ENCODE data around the gene JPH2.
"Not testable (repeated sequence)": the region's sequence is repeated elsewhere in the genome, so short reads cannot be mapped to it uniquely, and the experiment has no call there.

Gene JPH2

DNA sequence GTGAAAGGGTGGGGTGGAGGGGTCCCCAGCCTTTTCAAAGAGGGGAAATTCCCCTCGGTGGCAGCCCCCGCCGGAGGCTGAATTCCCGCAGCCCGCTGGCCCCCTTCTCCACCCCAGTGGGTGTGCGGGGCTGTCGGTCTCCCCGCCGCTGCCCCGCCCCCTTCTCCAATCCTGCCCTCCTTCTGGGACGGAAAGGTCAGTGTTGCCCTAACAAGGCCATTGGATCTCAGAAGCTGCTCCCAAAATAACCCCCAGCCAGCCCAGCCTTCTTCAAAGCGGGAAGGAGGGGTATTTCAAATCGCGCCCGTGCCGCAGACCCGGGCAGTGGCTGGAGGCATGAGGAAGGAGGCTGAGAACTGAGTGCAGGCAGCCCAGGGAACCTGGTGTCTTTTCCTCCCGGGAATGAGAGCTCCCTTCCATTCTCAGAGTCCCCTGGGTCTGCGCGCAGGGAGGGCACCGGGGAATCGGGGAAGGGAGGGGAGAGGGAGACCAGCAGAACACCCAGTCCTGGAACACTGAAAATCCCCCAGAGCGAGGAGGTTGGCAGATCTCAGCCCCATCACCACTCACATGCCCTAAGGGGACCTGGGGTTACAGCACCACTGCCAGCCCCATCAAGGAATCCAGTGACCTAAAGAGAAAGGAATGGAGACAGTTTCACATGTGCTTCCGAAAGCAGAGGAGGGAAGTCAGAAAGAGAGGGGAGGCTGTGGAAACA lies at the start of gene JPH2:
JPH2 (minus strand) TSS at position 135 of the 718 bp plus-strand sequence. CDS start 483 bp downstream, outside the sequence.
- DNase-seq (ENCODE audit: extremely low spot score, insufficient read length, low read depth): no peak
- FAIRE-seq: no peak

DNA sequence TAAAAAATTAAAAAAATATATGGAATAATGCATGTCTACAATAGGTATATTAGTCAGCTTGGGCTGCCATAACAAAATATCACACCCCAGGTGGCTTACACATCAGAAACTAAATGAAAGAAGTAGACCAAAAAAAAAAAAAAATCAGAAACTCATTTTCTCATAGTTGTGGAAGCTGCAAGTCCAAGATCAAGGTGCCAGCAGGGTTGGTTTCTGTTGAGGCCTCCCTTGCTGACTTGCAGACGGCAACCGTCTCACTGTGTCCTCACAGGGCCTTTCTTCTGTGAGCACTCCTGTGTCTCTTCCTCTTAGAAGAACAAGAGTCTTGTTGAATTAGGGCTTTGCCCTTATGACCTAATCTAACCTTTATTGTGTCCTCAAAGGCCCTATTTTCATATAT lies 48.7 kb upstream of the JPH2 start:
- DNase-seq (ENCODE audit: extremely low spot score, insufficient read length, low read depth) (no peak), FAIRE-seq (no peak)

DNA sequence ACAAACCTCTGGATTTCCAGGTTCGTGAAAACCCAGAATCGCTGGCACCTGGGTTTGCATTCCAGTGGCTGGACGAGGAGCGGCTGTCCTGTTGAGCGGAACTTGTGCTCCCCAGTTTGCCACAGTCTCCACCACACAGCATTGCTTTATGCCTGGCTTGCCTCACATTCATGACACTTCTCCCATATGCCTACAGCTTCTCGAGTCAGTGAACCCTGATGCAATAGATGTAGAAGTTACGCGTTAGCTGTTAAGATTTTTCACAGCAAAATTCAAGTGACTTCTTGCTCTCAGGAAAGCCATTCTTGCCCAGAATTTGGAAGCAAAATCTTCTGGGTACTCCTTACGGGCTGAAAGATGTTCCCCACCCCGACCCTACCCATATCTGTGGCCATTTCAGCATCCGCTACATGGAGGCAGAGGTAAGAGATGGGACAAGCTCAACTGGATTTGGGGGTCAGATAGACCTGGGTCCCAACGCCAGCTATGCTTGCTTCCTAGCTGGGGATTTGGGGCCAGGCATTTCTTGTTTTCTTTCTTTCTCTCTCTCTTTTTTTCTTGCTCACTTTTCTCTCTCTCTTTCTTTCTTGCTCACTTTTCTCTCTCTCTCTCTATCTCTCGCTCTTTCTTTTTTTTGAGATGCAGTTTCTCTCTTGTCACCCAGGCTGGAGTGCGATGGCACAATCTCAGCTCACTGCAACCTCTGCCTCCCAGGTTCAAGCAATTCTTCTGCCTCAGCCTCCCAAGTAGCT lies 47.8 kb upstream of the JPH2 start:
- no peak for DNase-seq (ENCODE audit: extremely low spot score, insufficient read length, low read depth)
- FAIRE-seq: no peak

DNA sequence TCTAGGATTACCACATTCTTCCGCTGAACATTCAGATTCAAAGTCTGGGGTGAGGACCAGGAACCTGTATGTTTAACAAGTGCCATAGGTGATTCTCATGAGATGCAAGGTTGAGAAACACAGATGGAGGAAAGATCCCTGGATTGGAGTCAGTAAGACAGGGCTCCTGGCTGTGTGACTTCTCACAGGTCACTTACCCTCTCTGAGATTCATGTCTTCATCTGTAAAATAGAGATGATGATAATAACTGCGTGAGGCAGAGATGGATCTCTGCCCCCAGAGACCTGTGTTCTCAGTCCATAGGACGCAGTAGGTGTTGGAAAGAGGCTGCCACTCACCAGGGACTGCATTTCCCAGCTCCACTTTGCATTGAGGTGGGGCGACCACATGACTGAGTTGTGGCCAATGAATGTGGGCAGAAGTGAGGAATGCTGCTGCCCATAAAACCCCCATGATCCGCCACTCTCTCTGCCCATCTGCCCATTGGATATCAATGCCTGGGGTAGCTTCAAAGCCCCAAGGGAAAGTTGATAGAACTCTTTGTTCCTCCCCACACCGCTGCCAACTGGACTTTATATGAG lies 46.5 kb upstream of the JPH2 start:
- DNase-seq (ENCODE audit: extremely low spot score, insufficient read length, low read depth) (no peak), FAIRE-seq (no peak)

DNA sequence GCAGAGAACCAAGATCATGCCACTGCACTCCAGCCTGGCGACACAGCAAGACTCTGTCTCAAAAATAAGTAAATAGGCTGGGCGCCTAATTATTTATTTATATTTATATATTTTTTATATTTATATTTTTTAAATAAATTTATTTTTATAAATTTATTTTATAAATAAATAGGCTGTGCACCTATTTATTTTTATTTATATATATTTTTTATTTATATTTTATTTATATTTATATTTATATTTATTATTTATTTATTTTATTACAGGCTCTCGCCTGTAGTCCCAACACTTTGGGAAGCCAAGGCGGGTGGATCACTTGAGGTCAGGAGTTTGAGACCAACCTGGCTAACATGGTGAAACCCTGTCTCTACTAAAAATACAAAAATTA lies 45.5 kb upstream of the JPH2 start:
- DNase-seq (ENCODE audit: extremely low spot score, insufficient read length, low read depth); FAIRE-seq: not testable (repeated sequence)

DNA sequence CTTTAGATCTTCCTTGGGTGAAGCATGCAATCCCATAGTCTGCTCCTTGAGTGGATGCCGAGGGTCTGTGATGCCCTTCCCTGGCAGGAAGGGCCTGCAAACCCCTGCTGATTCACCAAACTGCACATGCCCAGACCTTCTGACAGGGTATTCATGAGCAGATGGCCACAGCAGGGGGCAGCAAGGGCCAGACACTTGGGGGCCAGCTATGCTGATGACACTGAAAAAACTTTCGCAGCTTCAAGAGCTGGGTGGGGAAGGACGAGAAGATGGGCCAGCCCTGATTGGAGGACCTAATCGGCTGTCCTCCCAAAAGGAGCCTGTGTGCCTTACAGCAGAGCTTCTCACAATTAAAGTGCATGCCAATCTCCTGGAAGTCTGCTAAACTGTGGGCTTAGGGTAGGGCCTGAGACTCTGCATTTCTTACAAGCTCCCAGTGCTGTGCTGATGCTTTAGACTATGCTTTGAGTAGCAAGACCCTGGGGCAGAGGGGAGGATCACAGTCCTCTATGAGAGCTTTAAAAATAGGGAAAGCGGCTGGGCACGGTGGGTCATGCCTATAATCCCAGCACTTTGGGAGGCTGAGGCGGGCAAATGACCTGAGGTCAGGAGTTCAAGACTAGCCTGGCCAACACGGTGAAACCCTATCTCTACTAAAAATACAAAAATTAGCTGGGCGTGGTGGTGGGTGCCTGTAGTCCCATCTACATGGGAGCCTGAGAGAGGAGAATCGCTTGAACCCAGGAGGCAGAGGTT lies 44.9 kb upstream of the JPH2 start:
- DNase-seq (ENCODE audit: extremely low spot score, insufficient read length, low read depth) (no peak), FAIRE-seq (no peak)

DNA sequence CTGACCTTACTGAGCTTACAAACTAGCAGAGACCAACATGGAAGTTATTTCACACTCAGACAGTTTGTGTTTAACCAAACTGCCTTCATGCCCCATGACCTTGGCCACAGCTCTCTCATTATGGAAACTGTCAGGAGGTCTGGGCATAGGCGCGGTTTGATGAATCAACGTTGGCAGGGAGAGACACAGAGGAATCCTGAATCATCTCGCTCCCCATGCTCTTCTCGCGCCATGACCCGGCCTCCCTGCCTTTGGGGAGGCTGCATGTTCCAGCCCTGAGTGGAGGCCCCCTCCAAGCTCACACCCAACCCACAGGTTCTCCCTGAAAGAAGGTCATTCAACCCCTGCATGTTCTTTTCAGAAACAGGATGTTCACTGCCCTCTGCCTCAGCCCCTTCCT lies 44.2 kb upstream of the JPH2 start:
- DNase-seq (ENCODE audit: extremely low spot score, insufficient read length, low read depth) (no peak), FAIRE-seq (no peak)

DNA sequence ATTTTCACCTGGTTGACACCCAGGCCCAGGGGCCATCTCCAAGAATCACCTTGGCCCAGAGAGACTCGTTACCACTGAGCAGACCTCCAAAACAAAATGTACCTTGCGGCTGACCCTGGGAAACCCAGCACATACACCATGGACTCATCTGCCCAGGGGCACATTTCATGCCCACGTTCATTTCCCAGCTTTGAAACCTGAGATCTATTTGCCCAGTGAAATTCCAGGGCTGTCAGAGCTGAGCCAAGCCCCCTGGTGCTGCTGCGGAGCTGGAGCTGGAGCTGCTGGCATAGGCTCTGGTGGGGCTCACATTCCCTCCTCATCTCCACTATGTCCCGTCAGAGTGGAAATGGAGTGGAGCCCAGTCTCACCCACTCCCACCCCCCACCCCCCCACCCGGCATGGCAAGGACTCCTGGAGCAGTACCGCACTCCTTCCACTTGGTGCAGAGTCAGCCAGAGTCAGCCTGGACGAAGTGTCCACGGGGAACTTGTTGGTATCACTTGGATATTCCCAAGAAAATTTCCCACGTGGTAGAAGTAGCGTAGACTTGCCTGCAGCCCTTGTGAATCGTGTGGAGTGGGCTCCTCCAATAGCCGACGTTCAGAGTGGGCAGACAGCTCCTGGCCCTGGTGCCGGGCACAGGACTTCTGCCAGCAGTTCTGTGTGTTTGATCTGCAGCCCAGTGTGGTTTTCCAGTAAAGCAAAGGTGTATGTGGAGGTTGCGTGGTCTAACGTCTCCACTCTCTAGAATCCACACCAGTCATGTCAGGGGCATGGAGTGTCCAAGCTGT lies 41.7 kb upstream of the JPH2 start:
- FAIRE-seq (no peak), DNase-seq (ENCODE audit: extremely low spot score, insufficient read length, low read depth) (no peak)

DNA sequence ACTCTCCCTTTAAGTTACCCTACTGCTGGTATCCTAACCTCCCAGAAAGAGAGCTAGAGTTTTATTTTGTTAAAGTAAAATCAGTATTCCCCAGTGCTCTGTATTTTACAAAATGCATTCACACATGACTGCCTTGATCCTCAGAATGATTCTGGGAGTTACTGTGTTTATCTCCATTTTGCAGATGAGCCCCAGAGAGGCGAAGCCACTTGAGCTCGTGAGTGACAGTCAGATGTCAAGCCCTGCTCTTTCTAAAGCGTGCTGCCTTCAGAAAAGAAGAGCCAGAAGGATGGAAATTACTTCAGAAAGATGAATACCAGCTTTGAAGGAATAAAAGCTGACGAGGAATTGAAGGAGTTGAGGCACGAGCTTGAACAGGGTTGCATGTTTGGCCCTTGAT lies 37.6 kb upstream of the JPH2 start:
- FAIRE-seq (no peak), DNase-seq (ENCODE audit: extremely low spot score, insufficient read length, low read depth) (no peak)

DNA sequence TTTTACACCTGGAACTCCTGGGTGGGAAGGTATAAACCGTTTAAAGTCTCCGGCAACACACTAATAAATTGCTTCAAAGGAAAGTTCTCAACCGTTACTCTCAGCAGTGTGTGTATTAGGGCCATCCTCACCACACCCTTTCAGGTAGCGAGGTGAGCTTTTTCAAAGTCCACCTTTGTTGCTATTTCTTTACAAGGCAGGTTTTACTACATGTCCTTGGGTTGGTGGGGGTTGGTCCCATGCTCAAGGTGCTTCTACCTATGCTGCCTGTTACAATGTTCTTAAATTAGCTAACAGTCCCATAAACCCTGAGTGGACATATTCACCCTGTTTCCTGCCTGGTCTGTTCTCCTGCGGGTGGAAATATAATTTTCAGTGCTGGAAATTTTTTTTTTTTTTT lies 36.7 kb upstream of the JPH2 start:
- no peak for DNase-seq (ENCODE audit: extremely low spot score, insufficient read length, low read depth)
- FAIRE-seq: no peak

DNA sequence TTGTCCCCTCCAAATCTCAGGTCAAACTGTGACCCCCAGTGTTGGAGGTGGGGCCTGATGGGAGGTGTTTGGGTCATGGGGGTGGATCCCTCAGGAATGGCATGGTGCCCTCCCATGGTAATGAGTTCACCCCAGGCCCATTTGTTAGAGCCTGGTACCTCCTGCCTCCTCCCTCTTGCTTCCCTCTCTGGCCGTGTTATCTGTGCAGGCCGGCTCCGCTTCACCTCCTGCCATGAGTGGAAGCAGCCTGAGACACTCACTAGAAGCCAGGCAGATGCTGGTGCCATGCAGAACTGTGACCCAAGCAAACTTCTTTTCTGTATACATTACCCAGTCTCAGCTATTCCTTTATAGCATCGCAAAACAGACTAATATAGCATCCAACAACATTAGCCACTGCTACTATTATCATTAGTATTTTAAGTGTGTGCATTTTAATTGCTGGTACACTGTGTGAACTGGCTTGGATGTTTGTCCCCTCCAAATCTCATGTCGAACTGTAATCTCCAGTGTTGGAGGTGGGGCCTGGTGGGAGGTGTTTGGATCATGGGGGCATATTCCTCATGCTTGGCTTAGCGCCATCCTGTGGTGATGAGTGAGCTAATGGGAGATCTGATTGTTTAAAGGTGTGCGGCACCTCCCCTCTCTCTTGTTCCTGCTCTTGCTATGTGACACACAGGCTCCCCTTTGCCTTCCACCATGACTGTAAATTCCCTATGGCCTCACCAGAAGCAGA lies 35.8 kb upstream of the JPH2 start:
- FAIRE-seq: no peak
- DNase-seq (ENCODE audit: extremely low spot score, insufficient read length, low read depth): no peak

DNA sequence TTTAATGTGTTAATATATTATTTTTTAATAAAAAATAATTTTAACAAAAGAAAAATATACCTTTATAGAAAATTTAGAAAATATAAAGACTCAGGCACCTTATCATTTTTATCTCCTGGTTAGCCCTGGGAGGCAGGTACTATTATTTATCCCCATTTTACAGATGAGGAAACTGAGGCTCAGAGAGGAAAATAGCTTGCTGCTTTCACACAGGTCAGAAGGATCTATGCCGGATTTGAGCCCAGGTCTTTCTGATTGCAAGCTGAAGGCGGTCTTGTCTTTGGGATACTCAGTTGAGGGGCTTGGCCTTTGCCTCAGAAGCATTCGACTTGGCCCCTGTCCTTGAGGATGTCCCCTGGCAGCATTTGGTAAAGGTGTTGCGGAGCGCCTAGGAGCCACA lies 35.0 kb upstream of the JPH2 start:
- DNase-seq (ENCODE audit: extremely low spot score, insufficient read length, low read depth) (no peak), FAIRE-seq (no peak)

DNA sequence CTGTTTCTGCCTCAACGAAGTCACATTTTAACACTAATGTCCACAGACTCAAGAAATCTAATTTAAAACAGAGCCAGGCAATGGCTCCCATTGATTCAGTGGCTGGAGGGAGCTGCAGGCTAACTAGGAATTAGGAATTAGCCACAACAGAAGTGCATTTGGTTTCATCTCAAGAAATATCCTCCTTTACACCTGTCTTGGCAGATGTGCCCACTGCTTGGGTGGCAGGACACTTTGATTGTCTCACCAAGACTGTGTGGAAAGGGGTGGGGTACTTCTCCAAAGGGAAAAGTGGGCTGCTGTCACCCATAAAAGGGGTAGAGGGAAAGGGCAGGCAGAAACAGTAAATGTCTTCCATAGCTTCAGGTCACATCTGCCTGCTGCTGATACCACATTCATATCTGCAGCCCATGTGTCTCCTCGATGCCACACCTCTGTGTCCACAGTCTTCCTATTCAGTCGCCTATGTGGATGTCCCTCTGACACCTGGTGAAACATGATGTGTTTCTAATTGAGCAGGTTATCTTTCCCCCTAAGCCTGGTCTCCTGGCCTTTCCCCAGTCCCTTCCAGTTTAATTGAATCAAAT lies 34.5 kb upstream of the JPH2 start:
- no peak for FAIRE-seq
- no peak for DNase-seq (ENCODE audit: extremely low spot score, insufficient read length, low read depth)

DNA sequence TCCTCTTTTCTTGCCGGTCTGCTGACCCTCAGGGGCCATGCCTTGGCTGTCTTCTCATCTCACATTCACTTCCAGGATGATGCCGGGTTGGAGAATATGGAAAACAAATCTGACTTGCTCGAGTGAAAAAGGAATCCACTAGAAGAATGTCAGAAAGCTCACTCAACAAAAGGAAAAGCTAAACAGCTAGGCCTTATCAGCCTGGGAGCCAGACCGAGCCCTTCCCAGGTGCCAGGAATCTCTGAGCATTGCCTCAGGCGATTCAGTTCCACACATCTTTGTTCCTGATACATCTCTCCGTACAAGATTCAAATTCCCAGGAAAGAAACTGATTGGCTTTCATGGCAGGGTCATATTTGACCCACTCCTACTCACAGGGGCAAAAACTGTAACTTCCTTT lies 32.8 kb upstream of the JPH2 start:
- no peak for DNase-seq (ENCODE audit: extremely low spot score, insufficient read length, low read depth)
- no peak for FAIRE-seq

DNA sequence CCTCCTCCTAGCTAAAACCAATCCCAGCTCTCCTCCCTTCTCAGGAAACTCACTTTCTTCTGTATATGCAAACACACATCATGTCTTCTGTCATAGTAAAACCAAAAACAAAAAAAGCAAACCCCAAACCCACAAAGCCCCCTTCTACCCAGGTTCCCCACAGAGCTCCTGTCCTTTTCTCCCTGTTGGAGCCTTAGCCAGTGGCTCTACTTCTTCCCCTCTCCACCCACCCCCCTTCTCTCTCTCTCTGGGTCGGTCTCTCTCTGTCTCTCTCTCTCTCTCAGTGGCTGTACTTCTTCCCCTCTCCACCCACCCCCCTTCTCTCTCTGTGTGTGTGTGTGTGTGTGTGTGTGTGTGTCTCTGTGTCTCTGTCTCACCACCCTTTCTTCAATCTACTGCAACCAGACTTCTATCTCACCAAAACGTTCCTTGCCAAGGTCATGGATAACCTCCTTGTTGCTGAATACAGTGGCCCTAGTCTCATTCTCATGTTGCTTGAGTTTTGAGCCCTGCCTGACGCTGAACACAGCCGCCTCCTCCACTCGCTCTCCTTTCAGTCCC lies 32.3 kb upstream of the JPH2 start:
- no peak for FAIRE-seq
- DNase-seq (ENCODE audit: extremely low spot score, insufficient read length, low read depth): no peak

DNA sequence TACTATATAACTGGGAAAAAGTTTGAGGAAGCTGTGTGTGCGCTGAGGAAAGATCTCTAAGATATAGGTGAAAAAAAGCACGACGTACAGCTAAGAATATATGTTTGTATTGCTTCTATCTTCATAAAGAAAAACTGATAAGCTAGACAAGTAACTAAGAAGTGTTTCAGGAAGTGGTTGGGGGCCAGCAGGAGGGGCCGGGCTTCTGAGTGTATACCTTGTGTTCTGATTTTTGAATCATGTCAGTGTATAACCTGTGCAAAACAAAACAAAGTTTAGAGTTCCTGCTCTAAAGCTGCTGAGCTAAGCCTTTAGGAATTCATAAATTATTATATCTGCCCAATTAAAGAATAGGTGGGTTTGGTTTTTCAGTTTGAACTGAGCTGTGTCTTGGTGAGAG lies 31.5 kb upstream of the JPH2 start:
- FAIRE-seq (no peak), DNase-seq (ENCODE audit: extremely low spot score, insufficient read length, low read depth) (no peak)

DNA sequence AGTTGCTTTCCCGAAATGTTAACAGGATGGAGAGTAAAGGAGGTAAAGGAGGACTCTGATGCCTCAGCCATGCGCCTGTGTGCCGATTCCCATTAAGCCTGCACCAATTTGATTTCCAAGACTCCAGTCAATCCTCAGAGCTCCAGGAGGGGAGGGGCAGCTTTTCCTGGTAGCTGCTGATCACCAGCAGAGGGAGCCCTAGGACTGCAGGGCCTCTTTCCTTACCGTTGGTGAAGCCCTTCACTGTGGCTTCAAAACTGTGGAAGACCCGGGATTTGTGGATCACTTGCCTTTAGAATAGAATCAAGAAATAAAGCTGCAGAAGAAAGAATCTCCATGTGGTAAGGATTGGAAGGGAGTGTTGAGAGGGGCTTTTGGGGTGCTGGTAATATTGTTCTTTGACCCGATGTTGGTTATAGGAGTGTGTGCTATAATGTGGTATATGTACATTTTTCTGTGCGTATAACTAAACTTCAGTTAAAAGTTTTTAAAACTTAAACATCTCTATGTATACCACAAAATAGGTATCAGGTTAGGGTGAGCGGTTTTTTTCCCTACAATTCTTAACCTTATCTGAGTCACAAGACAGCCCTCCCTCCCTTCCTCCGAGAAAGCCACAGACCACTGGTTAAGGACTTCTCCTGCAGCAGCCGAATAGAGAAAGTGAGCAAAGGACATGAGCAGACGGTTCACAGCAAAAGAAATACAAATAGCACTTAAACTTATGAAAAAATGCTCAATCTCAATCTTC lies 30.5 kb upstream of the JPH2 start:
- DNase-seq (ENCODE audit: extremely low spot score, insufficient read length, low read depth): no peak
- peak; percentile 35 for FAIRE-seq

DNA sequence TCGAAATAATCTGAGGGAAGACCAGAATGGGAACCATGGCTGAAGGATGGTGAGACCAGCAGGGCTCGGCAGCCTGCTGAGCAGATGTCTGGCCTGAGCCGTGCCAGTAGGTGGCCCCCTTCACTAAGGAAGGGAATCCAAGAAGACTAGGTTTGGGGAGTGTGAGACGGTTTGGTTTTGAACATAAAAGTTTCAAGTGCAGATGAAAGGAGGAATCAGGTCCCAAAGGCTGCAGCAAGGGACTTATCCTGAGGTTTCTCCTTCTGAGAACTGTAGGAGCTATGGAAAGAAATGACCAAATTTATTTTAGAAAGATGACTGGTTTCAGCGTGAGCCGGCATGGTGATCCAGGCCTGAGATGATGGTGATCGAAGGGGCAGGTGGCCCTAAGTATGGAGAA lies 28.1 kb upstream of the JPH2 start:
- no peak for DNase-seq (ENCODE audit: extremely low spot score, insufficient read length, low read depth)

More for the DNA sequence above, 28.1 kb upstream of the JPH2 start:
- peak; percentile 61 for FAIRE-seq

All from GM18507 (cell line).